Measurements from ENCODE around the gene CRY2. TPM values are rescaled to one million over a fixed set of nuclear protein-coding genes. Genes with fewer than 3 reads are reported as not detected.

CRY2 gene
- total and polyA plus RNA-seq, 10 of the 15 experiments (the other 5 are each of a cell fraction or from before 2014, with no cell fraction given): 1.2 to 14.7 (median 8.1) TPM

DNA sequence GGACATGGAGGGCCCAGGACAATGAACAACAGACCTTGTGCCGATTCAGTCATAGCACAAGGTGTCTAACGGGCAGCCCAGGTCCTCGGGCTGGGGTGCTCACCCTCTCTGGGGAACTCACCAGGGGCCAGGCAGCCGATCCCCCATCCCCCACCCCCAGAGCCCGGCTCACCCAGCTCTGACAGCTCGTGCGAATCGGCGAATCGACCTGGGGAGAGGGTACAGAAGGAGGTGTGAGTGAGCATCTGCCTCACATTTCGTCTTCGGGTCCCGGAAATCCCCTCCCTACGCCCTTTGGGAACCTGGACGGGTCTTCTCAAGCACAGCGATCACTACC is 70.0 kb downstream of the CRY2 start:
- Histone ChIP-seq H3K9ac (ENCODE audit: control insufficient read depth, insufficient read depth, low read length) (peak overlapping the region; percentile 99), H3K36me3 (ENCODE audit: control insufficient read depth in 2 of 2, insufficient read depth in 2 of 2, low read length in 1 of 2) (peaks cover 12 to 15% of the 10 kb centered on the region in 2 experiments), H3K27me3 (replicated peaks in 1 of 2; ENCODE audit: control insufficient read depth in 2 of 2, insufficient read depth in 2 of 2, low read length in 1 of 2) (peaks cover 2 to 3% of the 10 kb centered on the region in 2 experiments; a peak in 3 of 4 replicates), H4K20me1 (ENCODE audit: control insufficient read depth, insufficient read depth) (no peaks in the 10 kb centered on the region), H2AFZ (ENCODE audit: control insufficient read depth, low read depth, low read length) (peak overlapping the region; percentile 98), H3K9me3 (replicated peaks; ENCODE audit: control insufficient read depth, insufficient read depth, low read length) (no peaks in the 10 kb centered on the region), H3K4me2 (ENCODE audit: control insufficient read depth, insufficient read depth) (peak overlapping the region; percentile 84), H3K79me2 (ENCODE audit: control insufficient read depth, insufficient read depth, low read length) (peaks cover 16% of the 10 kb centered on the region), H3K4me3 (peak overlapping the region; percentile 99), H3K4me1 (ENCODE audit: control insufficient read depth, insufficient read depth, low read length) (peaks cover 18% of the 10 kb centered on the region), H3K27ac (ENCODE audit: control insufficient read depth, insufficient read depth) (peak overlapping the region; percentile 92)
- TSS peak; percentile 66 for BruUV-seq (replicated peaks)
- WGBS (ENCODE audit: insufficient coverage, insufficient replicate concordance, low lambda C conversion rate, missing lambda C conversion rate): 6% methylated on average over 16 of the region's 16 CpGs
- ATAC-seq (peak; percentile 4), FAIRE-seq (peak; percentile 61), DNase-seq (ENCODE audit: low read depth, low spot score) (no peak)
- RAD21 ChIA-PET (ENCODE audit: unreplicated experiment): interaction anchor here (1.0 to 2.8 kb wide), 5 partner anchors 13 to 146 kb away, joined by 3 to 29 read pairs (median 8); partner anchors contain the start of genes CRY2 and SLC35C1
- intact Hi-C loops (cut with micrococcal nuclease; ENCODE audit: unreplicated experiment): loop anchor here (2.0 kb wide), 1 partner anchor 70 kb away; the partner anchor contains the start of gene CRY2
- CTCF ChIA-PET: interaction anchor here (1.0 to 2.4 kb wide), 4 partner anchors 13 to 146 kb away, joined by 3 to 12 read pairs (median 8); no protein-coding TSS in a partner anchor
- in situ Hi-C loops (cut with MboI): no loop called here
- SMC1A ChIA-PET (ENCODE audit: uncharacterized antibody, unreplicated experiment): interaction anchor here (0.7 to 2.8 kb wide), 5 partner anchors 13 to 48 kb away, joined by 3 to 31 read pairs (median 5); no protein-coding TSS in a partner anchor
- POLR2A ChIA-PET: interaction anchor here (0.8 to 2.6 kb wide), 7 partner anchors 10 to 70 kb away, joined by 3 to 27 read pairs (median 6); partner anchors contain the start of gene CRY2
- TF ChIP-seq, protein P1, sequence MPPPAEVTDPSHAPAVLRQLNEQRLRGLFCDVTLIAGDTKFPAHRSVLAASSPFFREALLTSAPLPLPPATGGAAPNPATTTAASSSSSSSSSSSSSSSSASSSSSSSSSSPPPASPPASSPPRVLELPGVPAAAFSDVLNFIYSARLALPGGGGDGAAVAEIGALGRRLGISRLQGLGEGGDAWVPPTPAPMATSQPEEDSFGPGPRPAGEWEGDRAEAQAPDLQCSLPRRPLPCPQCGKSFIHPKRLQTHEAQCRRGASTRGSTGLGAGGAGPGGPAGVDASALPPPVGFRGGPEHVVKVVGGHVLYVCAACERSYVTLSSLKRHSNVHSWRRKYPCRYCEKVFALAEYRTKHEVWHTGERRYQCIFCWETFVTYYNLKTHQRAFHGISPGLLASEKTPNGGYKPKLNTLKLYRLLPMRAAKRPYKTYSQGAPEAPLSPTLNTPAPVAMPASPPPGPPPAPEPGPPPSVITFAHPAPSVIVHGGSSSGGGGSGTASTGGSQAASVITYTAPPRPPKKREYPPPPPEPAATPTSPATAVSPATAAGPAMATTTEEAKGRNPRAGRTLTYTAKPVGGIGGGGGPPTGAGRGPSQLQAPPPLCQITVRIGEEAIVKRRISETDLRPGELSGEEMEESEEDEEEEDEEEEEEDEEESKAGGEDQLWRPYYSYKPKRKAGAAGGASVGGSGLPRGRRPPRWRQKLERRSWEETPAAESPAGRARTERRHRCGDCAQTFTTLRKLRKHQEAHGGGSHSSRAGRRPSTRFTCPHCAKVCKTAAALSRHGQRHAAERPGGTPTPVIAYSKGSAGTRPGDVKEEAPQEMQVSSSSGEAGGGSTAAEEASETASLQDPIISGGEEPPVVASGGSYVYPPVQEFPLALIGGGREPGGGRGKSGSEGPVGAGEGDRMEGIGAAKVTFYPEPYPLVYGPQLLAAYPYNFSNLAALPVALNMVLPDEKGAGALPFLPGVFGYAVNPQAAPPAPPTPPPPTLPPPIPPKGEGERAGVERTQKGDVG (CRISPR knock-in tag; IDR thresholded peaks at IDR 0.05): no peak
- TF ChIP-seq IRF3 (IDR thresholded peaks at IDR 0.05) (no peak), IKZF2 (IDR thresholded peaks at IDR 0.05) (0 out of 4 replicates have a peak, but pooled peaks of 1 of the 2 experiments have one; percentile 8), GATAD2B (conservative IDR thresholded peaks at IDR 0.05; ENCODE audit: low read depth) (no peak), CHD2 (IDR thresholded peaks at IDR 0.05; ENCODE audit: borderline replicate concordance, low read depth, low read length) (no peak), BACH1 (IDR thresholded peaks at IDR 0.05; ENCODE audit: borderline replicate concordance) (no peak), BHLHE40 (IDR thresholded peaks at IDR 0.05; ENCODE audit: borderline replicate concordance in 1 of 2, low read depth in 2 of 2, low read length in 1 of 2) (no peak), E2F4 (IDR thresholded peaks at IDR 0.05; ENCODE audit: low read depth, low read length) (0 out of 2 replicates have a peak, but pooled peaks have one; percentile 20), REST (IDR thresholded peaks at IDR 0.05; ENCODE audit: low read depth, low read length) (no peak), NR2C1 (IDR thresholded peaks at IDR 0.05) (no peak), DPF2 (IDR thresholded peaks at IDR 0.05) (0 out of 2 replicates have a peak, but pooled peaks have one; percentile 37), NFIC (IDR thresholded peaks at IDR 0.05; ENCODE audit: low read depth, low read length) (no peak), RBBP5 (conservative IDR thresholded peaks at IDR 0.05) (no peak), HDAC2 (IDR thresholded peaks at IDR 0.05) (no peak), POLR2AphosphoS2 (IDR thresholded peaks at IDR 0.05; ENCODE audit: low read depth, low read length) (no peak), PAX8 (IDR thresholded peaks at IDR 0.05) (no peak)

Measured in GM12878 (cell line).